ENCODE measurements around the gene EPM2A. TPM values are rescaled to one million over a fixed set of nuclear protein-coding genes. Genes with fewer than 3 reads are reported as not detected.

EPM2A gene
- total and polyA plus RNA-seq, 2 of the 4 experiments (the other 2 are of a cell fraction): 2.1 to 4.5 TPM

GRCh38 chr6:145643760-145644159 is 91.6 kb downstream of the EPM2A start:
- H3K56ac ChIP-seq (ENCODE audit: extremely low read depth, insufficient read depth, low read length): no peak overlapping the region
- ChIA-PET POLR2A (ENCODE audit: unreplicated experiment) (no interaction called here), CTCF (interaction anchor here (0.6 kb wide), 1 partner anchor 133 kb away, joined by 3 read pairs; no protein-coding TSS in a partner anchor)
- no peak overlapping the region for H3K23ac ChIP-seq (ENCODE audit: low read depth, low read length)
- no peak overlapping the region for H4K91ac ChIP-seq (ENCODE audit: insufficient read depth, low read depth, low read length)
- no peaks in the 10 kb centered on the region for H3K27me3 ChIP-seq (ENCODE audit: control insufficient read depth, insufficient read depth, low read length)
- H3K4me1 ChIP-seq (ENCODE audit: control insufficient read depth, insufficient read depth, low read length): no peaks in the 10 kb centered on the region
- intact Hi-C loops (cut with micrococcal nuclease) (no loop called here), in situ Hi-C loops (cut with MboI; ENCODE audit: low sequenced_read_pairs) (no loop called here), dilution Hi-C loops (cut with HindIII; ENCODE audit: low sequenced_read_pairs, unreplicated experiment) (no loop called here)
- no peak overlapping the region for H2BK15ac ChIP-seq (ENCODE audit: low read depth, low read length)
- WGBS, 2 experiments (ENCODE audit: extremely low coverage in 2 of 2, insufficient read length in 1 of 2): no CpG with 5 or more reads among the region's 3 CpGs
- no peaks in the 10 kb centered on the region for H4K20me1 ChIP-seq (ENCODE audit: insufficient read depth, low read length)
- no peak for TF ChIP-seq MAFK (IDR thresholded peaks at IDR 0.05; ENCODE audit: low read depth, low read length)
- peak; percentile 36; the same call in 1 of the 2 replicates for TF ChIP-seq FOS (IDR thresholded peaks at IDR 0.05; ENCODE audit: low read depth, low read length)
- H3K18ac ChIP-seq (ENCODE audit: low read depth, low read length): no peak overlapping the region
- no peak overlapping the region for H2AK5ac ChIP-seq (ENCODE audit: low read depth, low read length)
- H3K14ac ChIP-seq (replicated peaks; ENCODE audit: low read depth, low read length): no peak overlapping the region
- H3K4me2 ChIP-seq (ENCODE audit: low read depth, low read length): no peak overlapping the region
- H3K9me1 ChIP-seq (ENCODE audit: insufficient read depth, low read length): no peaks in the 10 kb centered on the region
- no peaks in the 10 kb centered on the region for H3K79me1 ChIP-seq (ENCODE audit: low read depth in 1 of 2, low read length in 2 of 2)
- no peak overlapping the region for H4K8ac ChIP-seq (ENCODE audit: low read depth in 2 of 2, low read length in 2 of 2)
- no peak overlapping the region for H3K9ac ChIP-seq (ENCODE audit: low read depth, low read length)
- no peaks in the 10 kb centered on the region for H3K36me3 ChIP-seq (ENCODE audit: control insufficient read depth, insufficient read depth, low read length)
- H3K27ac ChIP-seq (ENCODE audit: insufficient read depth, low read length): no peak overlapping the region
- ATAC-seq (ENCODE audit: low read depth) (no peak), DNase-seq (peak; percentile 83)
- H2BK20ac ChIP-seq (ENCODE audit: low read depth, low read length): no peak overlapping the region
- H4K5ac ChIP-seq (ENCODE audit: low read depth, low read length): no peak overlapping the region
- H3K4me3 ChIP-seq (ENCODE audit: insufficient read depth, low read depth, low read length): no peak overlapping the region
- H3K4ac ChIP-seq (ENCODE audit: low read depth, low read length): no peak overlapping the region
- no peak overlapping the region for H2AK9ac ChIP-seq (replicated peaks; ENCODE audit: low read depth, low read length, poor library complexity)
- BruUV-seq (replicated peaks): no TSS peak
- no peak overlapping the region for H2BK5ac ChIP-seq (ENCODE audit: low read depth, low read length, poor library complexity, severe bottlenecking)
- no peaks in the 10 kb centered on the region for H3K9me3 ChIP-seq (ENCODE audit: control insufficient read depth, insufficient read depth, low read length)
- no peak overlapping the region for H2BK120ac ChIP-seq (ENCODE audit: low read depth, low read length)
- no peak overlapping the region for H2AFZ ChIP-seq (replicated peaks; ENCODE audit: low read length, poor library complexity)
